Rectal smooth muscle tissue (tissue), 1 donor: ENCODE measurements around the gene KIF9.
"Not testable (repeated sequence)": the region's sequence is repeated elsewhere in the genome, so short reads cannot be mapped to it uniquely, and the experiment has no call there.

Experiments
- H3K27ac ChIP-seq: one replicate; pipeline ENCODE4 v1.7.0; 2013; ENCODE audit warnings: low read depth, low read length, inconsistent platforms
- H3K27me3 ChIP-seq: one replicate; pipeline ENCODE4 v1.7.0; 2013; ENCODE audit warnings: low read length; ENCODE audit not compliant: control insufficient read depth, insufficient read depth
- H3K36me3 ChIP-seq: one replicate; pipeline ENCODE4 v1.7.0; 2013; ENCODE audit warnings: low read length; ENCODE audit not compliant: control insufficient read depth, insufficient read depth
- H3K4me1 ChIP-seq: one replicate; pipeline ENCODE4 v1.7.0; 2013; ENCODE audit warnings: low read length; ENCODE audit not compliant: control insufficient read depth, insufficient read depth
- H3K4me3 ChIP-seq: one replicate; pipeline ENCODE4 v1.7.0; 2013; ENCODE audit warnings: low read length
- H3K9ac ChIP-seq: one replicate; pipeline ENCODE4 v1.7.0; 2013; ENCODE audit warnings: low read length

The KIF9 gene

DNA sequence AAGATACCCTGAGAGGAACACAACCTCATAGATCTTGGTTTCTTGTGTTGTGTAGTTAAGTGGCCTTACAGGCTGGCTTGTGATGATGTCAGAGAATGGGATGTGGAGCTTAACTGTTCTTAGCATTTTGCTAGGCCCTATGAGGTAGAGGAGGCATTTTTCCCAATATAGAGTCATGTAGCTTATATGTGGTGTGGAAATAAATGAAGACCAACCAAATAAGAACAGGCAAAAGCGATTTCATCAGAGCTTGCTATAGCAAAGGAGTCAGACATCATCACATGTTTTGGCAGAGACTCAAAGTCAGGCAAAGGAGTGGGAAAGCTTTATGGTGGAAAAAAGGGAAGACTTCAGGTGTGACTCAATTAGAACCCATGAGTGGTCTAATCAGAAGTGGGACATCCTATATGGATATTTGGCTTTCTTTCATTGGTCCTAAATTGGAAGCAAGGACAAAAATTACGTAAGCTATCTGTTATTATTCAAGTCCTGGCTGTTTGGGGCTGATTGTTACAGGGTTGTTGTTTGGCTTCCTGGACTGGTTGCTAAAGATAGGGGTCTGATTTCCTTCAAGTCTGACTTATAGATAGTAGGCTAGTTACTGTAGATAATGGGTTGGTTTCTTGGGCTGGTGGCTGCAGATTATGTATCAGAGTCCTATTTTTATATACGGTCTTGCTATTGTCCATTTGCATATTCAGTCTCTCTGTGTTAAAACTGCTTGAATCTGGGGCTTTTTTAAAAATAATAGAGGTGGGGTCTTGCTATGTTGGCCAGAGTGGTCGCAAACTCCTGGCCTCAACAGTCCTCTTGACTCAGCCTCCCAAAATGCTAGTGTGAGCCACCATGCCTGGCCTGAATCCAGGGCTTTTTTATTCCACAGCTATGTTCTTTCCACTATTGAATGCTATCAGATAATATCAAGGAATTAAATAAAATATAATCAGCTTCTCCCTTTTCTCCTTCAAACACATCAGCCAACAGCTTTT is 88.4 kb downstream of the KIF9 start:
- Histone ChIP-seq H3K36me3 (no peaks in the 10 kb centered on the region), H3K4me1 (no peaks in the 10 kb centered on the region), H3K27me3 (no peaks in the 10 kb centered on the region), H3K27ac (no peak overlapping the region), H3K4me3 (no peak overlapping the region), H3K9ac (no peak overlapping the region)

DNA sequence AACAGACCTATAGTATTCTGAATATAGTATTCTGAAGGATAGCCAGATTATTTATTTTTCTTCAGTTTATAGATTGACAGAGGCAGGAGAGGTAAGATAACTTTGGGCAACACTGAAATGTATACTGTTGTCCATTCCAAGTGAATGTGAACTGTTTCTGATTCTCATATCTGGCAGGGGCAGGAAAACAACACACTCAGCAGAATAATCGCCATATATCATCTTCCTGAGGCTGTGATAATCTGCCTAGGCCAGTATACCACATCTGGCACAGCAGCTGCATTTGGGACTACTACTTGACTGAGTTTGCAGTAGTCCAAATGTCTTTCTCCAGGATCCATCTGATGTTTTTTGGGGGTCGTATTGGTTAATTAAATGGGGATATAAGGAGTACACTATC is 96.3 kb downstream of the KIF9 start:
- Histone ChIP-seq H3K27ac (no peak overlapping the region), H3K27me3 (no peaks in the 10 kb centered on the region), H3K4me1 (no peaks in the 10 kb centered on the region), H3K36me3 (no peaks in the 10 kb centered on the region), H3K9ac (no peak overlapping the region), H3K4me3 (no peak overlapping the region)

DNA sequence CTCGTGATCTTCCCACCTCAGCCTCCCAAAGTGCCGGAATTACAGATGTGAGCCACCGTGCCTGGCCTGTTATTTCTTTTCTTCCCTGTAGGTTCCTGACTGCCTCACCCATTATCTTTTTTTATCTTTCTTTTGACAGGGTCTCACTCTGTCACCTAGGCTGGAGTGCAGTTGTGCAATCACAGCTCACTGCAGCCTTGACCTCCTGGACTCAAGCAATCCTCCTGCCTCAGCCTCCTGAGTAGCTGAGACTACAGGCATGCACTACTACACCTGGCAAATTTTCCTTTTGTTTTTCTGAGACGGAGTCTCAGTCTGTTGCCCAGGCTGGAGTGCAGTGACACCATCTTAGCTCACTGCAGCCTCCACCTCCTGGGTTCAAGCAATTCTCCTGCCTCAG is 100.9 kb downstream of the KIF9 start:
- H3K27ac ChIP-seq, H3K4me3 ChIP-seq, H3K27me3 ChIP-seq, H3K9ac ChIP-seq, H3K4me1 ChIP-seq, H3K36me3 ChIP-seq: not testable (repeated sequence)

DNA sequence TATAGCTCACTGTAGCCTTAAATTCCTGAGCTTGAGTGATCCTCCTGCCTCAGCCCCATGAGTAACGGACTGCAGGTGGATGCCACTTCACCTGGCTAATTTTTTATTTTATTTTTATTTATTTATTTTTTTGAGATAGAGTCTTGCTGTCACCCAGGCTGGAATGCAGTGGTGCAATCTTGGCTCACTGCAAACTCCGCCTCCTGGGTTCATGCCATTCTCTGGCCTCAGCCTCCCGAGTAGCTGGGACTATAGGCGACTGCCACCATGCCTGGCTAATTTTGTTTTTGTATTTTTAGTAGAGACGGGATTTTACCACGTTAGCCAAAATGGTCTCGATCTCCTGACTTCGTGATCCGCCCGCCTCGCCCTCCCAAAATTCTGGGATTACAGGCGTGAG is 102.6 kb downstream of the KIF9 start:
- not testable (repeated sequence) for H3K9ac ChIP-seq, H3K36me3 ChIP-seq, H3K27me3 ChIP-seq, H3K4me1 ChIP-seq, H3K4me3 ChIP-seq, H3K27ac ChIP-seq
